Cortex of kidney (tissue), 1 donor: ENCODE data around the gene MAPK10.
"Not testable (repeated sequence)": the region's sequence is repeated elsewhere in the genome, so short reads cannot be mapped to it uniquely, and the experiment has no call there.

Source experiments
- DNase-seq: peaks from one replicate; lab custom pipeline; 2025; lab: John Stamatoyannopoulos, UW

Gene MAPK10

DNA sequence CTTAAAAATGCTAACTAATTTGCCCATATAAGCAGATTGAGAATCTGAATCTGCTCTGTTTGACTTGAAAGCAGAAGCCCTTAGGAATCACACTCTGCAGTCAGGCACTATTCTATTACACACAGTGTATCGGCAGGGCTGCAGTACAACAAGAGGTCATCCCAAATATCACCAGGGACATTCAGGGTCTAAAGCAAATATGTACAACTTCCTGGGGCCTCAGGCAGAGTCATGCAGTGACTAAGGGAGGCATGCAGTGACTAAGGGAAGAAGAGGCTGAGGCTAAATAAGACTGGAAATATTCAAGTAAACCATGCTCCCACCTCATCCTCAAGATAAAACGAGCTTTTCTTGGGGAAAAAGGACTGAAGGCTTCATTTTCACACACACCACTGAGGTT lies 20.9 kb downstream of the MAPK10 start:
- DNase-seq: no peak

DNA sequence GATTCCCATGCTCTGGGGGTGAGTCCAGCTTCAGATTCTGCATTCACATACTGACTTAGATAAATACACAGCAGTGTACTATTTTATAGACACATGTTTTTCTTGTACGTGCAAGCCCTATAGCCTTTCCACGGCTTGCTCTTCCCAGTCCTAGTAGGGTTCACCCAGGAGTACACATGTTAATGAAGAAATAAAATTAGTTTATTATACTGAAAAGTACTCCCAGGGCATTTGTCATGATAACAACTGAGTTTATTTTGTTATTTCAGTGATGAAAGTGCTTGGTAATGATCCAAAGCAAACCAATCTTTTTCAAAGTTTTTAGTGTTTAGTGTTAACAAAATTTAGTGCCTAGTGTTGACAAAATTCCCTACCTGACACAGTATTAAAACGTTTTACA lies 21.3 kb downstream of the MAPK10 start:
- no peak for DNase-seq

DNA sequence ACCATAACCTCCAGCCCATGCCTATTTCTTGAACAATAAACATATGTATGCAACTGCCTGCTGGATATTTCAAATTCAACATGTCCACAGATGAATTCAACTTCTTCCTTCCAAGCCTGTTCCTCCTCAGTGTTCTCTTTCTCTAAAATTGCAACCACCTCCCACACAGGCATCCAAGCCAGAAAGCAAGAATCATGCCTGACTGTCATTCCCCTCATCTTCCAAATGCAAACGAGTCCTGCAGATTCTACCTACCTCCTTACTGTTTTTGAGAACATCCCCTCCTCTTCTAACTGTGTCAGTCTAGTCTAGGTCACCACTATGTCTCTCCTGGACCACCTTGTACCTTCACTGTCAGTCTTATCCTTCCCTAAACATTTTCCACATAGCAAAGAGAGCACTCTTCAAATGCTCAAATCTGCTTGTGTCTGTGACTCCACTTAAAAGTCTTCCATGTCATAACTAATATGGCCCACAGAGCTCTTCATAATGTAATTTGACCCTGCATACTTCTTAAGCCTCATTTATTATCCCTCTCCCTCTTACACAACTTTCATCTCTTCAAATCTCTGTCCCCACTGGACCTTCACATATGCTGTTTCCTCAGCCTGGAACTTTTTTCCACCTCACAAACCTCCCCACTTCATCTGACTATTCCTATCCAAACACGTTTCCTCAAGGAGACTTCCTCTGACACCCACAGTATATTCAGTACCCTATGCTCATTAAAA lies 25.7 kb downstream of the MAPK10 start:
- DNase-seq: no peak

DNA sequence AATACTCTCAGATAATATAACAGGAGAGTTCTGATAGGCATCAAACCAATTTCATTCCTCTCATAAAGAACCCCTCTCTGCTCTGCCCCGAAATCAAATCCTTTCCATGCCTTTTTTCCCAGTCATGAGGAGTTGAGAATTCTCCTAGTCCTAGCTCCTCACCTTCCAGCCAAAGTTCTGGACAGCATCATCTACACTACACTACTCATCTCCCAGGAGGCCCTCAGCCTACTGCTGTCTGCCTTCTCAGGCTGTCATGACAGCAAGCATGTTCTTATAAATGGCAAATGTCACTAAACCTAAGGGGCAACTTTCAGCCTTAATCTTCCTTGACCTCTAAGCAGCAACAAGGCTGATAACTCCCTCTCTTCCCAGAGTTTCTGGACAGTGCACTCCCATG lies 26.6 kb downstream of the MAPK10 start:
- DNase-seq: no peak

DNA sequence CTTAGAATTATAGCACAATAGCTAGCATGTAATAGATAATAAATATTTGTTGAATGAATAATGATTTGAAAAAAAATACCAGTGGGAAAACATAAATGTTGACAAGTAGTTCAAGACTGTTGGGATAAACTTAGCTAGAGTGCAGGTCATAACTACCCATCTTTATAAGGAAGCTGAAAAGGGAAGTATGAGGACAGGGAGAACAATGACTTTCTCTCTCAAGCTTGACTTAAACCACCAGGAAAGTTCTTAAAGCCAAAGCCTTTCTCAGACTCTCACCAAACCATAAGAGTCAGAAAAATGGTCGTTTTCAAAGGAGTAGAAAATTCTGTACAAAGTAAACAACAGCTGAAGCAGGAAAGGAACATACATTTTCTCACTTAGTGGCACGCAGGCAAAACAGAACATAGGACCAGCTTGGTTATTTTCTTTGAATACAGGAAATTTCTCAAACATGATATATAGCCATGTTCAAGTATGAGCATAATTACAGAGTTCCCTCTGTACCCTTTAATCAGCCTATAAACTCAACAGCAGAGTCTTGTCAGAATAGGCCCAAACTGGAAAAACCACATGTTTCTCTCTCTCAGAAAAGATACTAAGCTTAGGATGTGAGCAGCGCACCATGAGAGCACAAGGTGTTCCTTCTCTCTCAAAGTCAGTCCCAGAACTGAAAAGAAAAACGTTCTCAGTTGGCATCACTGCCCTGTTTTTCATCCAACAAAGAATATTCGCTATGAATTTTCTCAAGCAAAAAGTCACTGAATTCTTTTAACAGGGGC lies 28.7 kb downstream of the MAPK10 start:
- no peak for DNase-seq

DNA sequence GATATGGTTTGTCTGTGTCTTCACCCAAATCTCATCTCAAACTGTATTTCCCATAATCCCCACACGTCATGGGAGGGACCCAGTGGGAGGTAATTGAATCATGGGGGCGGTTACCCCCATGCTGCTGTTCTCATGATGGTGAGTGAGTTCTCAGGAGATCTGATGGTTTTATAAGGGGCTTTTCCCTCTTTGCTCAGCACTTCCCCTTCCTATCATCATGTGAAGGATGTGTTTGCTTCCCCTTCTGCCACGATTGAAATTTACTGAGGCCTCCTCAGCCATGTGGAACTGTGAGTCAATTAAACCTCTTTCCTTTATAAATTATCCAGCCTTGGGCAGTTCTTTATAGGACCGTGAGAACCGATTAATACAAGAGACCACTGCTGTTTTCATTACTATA lies 29.4 kb downstream of the MAPK10 start:
- not testable (repeated sequence) for DNase-seq

DNA sequence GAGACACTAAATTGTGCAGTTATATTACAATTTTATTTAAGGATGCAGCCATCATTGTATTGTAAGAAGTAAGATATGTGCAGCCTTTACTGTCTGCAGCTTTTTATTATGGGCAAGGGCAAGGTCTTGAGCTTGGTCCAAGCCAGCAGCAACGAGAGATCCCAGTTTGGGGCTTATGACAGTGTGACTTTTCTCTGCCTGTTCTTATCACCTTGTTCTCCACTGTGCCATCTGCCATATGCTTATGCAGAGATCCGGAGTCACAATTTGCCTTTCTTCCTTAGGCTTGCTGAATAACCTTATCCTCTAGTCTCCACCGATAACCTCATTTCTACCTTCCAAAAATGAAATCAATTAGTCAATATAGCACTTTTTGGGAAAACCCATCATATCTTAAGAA lies 30.4 kb downstream of the MAPK10 start:
- no peak for DNase-seq

DNA sequence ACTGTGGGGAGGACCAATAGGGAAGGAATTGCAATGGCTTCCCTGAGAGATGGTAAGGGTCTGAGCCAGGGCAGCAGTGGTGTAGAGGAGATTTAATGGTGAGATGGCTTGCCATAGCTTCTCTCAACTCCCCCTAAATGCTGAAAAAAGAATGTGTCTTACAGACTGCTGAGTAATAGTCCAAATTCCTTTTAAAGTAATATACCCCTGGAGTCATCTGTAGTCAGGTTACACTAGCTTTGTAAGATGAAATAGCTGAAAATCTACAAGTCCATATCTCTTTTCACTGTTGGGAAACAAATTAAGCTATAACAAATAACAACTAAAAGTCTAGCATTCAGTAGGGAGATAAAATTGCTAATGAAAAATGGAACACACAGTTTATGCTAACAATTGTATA lies 33.5 kb downstream of the MAPK10 start:
- no peak for DNase-seq

DNA sequence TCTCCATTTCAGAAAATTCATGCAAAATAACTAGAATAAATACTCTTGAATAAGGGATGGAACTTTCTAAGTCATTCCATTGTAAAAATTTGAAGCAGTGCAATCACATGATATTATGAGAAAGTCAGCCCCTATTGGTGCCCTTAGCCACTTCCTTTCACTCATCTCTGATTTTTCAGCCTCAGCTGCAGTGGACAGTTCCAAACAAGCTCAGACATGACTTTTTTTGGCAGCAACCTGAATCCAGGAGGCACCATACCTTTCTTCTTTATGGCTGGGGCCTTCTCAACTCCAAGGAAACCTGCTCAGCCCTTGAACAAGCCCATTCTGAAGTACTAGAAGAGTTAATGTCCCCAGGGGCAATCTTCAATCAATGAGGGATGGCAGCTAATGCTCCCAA lies 40.5 kb downstream of the MAPK10 start:
- no peak for DNase-seq

DNA sequence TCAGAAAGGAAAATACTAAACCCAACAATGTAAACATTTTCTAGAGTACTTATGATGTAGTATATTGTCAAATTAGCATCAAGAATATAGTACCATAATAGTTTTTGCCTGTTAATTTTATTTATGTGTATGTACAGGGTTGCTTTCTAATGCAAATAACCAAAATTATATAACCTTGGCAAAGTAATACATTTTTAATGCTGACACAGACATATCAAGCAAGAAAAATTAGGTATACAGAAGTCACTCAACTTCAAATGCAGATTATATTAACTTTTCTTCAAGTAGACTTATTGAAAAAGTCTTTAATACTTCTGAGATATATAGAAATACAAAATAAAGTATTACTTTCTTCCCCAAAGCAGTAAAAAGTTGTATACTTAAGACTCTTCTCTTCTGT lies 44.3 kb downstream of the MAPK10 start:
- no peak for DNase-seq

DNA sequence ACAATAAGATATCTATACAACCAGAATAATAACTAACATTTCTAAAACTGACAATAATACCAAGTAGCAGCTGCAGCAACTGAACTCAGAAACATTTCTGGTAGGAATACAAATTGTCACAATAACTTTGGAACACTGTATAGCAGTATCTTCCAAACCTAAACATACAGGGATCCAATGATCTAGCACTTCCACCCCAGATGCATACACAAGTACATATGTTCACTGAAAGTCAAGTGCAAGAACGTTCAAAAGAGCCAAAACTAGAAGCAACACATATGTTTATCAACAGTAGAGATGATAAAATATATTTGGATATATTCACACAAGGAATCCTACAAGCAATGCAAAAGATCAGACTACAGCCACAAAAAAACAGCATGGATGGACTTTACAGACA lies 46.2 kb downstream of the MAPK10 start:
- DNase-seq: no peak

DNA sequence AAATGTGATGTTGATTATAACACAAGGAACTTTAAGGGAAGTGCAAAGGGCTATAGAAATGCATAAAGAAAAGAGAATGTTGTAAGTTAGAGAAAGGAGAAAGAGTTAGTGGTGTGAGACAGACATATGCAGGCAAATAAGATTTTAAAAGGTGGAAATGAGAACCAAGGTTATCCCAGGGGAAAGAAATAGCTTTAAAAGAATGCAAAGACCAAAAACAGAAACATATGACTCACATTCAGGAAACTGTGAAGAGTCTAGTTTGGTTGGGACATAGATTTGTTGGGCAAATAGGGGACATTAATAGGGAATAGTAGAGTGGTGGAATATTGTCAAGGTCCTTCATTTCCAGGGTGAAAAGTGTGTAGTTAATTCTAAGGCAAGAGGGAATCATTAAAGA lies 52.4 kb downstream of the MAPK10 start:
- no peak for DNase-seq

DNA sequence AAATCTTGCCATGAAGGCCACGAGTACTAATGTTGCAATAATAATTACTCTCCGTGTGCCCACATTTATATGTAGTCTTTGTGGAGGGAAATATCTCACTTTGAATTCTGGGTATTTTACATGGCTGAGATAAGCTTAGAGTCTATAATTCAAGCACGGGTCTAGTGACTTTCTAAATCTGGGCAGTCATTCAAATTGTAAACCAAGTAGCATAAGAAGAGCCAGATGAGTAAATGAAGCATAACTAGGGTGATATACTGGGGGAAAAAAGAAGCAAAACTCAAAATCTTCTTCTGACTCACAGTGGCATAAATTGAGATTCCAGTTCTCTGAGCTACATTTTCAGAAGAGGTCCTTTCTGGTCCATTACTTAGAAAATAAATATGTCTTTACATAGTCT lies 53.0 kb downstream of the MAPK10 start:
- no peak for DNase-seq

DNA sequence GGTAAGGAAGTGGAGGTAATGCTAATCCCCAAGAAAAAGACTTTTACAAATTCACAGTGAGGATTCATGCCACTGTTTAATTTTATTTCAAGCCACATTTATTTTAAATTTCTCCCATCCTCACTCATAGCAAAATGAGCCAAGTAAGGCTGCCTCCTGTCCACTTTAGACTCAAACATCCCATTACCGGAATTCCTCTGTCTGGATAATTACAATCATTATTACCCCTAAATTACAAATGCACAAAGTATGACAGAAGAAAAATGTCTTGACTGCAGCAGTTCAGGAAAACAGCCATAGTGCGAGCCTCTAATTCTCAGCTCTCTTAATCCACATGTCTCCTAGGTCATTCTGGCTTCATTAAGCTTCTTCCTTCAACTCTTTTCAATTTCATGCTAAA lies 57.0 kb downstream of the MAPK10 start:
- no peak for DNase-seq

DNA sequence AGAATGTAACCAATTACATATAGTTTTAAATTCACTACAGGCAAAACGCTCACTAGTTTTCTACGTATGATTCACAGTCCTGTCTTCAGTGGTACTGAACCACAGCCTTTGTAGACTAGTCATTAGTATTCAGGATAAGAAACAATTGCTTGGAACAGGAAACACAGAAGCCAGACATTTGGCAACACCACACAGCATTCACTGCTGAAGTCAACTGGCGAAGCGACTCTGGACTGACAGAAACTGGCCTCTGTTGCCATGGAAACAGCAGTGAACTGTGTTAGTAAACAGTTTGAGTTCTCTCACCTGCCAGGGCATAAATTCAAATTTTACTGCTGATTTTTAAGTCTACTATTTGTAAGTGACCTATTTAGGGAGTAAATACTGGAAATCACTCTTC lies 57.6 kb downstream of the MAPK10 start:
- DNase-seq: no peak

DNA sequence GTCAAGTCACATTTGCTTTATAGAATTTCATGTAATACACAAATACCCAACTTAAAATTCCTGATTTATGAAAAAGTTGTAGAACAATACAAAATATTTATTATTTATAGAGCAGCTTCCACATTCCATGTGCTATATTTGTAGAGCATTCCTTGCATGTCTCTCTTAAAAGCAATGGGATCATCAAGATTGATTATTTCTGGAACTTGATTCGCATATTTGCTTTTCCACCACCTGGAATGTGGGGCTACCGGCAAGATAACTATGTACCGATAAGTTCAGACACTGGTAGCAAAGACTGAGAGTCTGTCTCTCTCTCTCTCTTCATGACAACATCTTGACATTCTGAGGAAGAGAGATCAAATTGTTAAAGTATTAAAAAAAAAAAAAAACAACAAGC lies 59.3 kb downstream of the MAPK10 start:
- DNase-seq: no peak

DNA sequence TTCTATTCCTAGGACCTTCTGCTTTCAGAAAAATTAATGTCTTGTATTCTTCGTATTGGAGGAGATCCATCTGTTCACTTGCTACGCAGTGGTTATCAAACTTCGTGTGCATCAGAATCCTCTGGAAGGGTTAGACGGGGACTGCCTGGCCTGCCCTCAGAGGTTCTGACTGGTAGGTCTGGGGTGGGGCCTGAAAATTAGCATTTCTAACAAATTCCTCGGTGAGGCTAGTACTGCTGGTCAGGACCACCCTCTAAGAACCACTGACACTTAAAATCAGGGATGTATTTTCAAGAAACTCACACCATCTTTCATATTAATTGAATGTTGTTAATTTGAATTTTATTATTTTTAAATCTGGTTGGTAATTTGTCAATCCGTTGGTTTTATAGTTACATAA lies 63.0 kb downstream of the MAPK10 start:
- DNase-seq: no peak

DNA sequence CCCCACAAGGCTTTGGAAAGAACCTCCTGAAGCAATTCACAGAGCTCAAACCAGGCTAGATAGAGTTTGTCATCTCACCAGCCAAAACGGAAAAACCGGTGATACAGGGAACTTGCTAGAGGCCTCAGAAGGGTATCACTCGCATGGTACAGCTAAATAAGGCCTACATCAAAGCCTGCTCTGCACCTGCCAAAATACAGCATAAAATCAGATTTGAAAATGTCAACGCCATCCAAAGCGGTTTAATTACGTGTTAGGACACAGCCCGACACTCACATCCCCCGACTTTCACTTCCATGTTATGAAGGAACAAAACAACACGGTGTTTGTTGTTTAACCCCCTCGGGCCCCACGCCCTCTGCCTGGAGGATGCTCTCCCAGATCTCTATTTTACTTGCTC lies 65.0 kb downstream of the MAPK10 start:
- no peak for DNase-seq

DNA sequence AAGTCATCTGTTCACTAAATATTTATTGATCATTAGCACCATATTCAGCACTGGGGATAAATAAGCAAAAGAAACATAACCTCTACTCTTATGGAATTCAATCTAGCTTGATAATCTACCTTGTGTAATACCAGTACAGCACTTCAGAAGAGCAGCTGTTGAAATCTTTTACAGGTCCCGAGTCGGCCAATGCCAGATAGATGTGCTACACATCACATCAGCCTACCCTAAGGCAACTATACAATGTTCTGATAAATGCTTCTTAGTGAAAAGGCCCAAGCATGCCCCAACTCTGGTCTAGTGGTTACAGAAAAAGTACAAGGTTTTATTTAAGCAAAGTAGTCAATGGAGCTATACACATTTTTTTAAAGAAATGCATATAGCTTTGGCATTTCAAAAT lies 68.7 kb downstream of the MAPK10 start:
- no peak for DNase-seq

DNA sequence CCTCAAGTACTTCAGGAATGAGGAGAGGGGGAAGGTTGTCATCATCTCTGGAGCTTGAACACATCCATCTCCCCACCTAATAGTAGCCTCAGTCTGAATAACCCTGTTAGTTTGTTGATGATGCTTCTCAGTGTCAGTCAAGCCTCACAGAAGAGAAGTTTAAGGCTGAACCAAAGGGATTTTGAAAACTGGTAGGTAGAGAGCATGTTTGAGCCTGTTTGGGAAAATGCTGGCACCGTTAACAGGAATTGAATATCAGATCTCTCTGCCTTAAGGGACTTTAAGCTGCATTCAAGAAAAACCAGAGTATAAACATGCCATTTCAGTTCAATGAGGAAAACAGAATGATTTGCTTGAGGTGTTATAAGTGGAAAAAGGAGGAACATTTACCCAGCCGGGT lies 73.1 kb downstream of the MAPK10 start:
- no peak for DNase-seq

DNA sequence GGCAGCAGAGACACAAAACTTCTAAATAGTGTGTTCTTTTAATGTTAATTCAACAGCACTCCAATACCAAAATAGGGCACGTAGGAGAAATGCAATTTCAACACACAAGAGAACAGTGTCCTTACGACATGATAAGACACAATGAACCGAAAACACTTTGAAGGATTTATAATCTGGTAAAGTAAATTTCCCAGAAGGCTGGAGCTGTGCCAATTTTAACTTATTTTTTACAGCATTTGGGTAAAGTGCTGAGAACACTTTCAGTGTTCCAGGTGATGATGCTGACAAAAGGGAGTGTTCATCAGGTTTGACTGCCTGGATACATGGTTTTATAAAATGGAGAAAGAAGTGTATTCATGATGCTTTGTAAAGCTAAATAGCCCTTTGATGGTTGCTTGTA lies 76.5 kb downstream of the MAPK10 start:
- no peak for DNase-seq

DNA sequence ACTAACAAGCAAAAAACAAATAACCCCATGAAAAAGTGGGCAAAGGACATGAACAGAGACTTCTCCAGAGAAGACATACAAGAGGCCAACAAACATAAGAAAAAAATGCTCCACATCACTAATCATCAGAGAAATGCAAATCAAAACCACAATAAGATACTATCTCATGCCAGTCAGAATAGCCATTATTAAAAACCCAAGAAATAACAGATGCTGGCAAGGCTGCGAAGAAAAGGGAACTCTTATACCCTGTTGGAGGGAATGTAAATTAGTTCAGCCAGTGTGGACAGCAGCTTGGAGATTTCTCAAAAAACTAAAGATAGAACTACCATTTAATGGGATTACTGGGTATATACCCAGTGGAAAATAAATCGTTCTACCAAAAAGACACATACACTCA lies 79.6 kb downstream of the MAPK10 start:
- no peak for DNase-seq

DNA sequence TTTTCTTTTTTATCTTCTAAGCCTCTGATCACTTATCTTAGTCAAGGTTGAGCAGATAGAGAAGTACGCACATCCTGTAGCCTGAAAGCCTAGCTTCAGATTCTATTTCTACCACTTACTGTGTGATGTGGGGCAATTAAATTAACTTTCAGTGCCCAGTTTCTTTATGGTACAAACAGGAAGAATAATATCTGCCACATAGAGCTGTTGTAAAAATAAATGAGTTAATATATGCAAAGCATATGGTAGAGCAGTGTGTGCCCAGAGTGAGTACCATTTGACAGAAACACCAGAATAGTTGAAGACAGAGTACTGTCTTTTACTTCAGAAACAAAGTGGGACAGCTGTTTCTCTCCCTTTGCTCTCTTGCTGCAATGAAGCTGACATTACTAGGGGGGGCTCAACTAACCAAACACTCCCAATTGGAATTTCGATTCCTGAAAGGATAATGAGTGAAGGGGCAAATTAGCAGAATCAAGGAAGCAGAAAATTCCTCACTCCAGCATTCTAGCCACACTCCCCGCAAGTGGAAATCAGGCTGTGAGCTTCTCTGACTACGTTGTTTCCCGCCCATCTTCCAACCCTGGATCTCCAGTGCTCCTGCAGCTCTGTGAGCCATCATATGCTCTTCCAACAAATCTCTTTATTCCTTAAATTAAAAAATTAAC lies 80.4 kb downstream of the MAPK10 start:
- DNase-seq: no peak
